SK-N-SH treated with all-trans-retinoic acid at 6 μM for 48 hours (cell line): Measurements from ENCODE around the gene TEKT2.

ENCODE experiments used
- BACH2 ChIP-seq: fragments of 250-450 bp; sonication (Bioruptor Pico); IDR thresholded peaks from 2 replicates; pipeline ENCODE4 v1.9.0; 2021; ENCODE audit warnings: mild to moderate bottlenecking, borderline replicate concordance
- CSDC2 ChIP-seq: fragments of 250-450 bp; sonication (Bioruptor Pico); IDR thresholded peaks from 2 replicates; pipeline ENCODE4 v1.5.0; 2020; ENCODE audit warnings: mild to moderate bottlenecking, moderate library complexity
- ESRRG ChIP-seq: fragments of 250-450 bp; sonication (Bioruptor Pico); IDR thresholded peaks from 2 replicates; pipeline ENCODE4 v1.6.1; 2021; ENCODE audit warnings: mild to moderate bottlenecking
- GLIS3 ChIP-seq: fragments of 250-450 bp; sonication (Bioruptor Pico); IDR thresholded peaks from 2 replicates; pipeline ENCODE4 v1.5.0; 2020; ENCODE audit warnings: mild to moderate bottlenecking, moderate library complexity
- ISL1 ChIP-seq: fragments of 250-450 bp; sonication (Bioruptor Pico); IDR thresholded peaks from 2 replicates; pipeline ENCODE4 v2.1.2; 2022; ENCODE audit warnings: mild to moderate bottlenecking, moderate library complexity
- OSR1 ChIP-seq: fragments of 250-450 bp; sonication (Bioruptor Pico); IDR thresholded peaks from 2 replicates; pipeline ENCODE4 v1.8.0; 2022; ENCODE audit warnings: moderate library complexity, mild to moderate bottlenecking, inconsistent platforms
- PPARA ChIP-seq: fragments of 250-450 bp; sonication (Bioruptor Pico); IDR thresholded peaks from 2 replicates; pipeline ENCODE4 v1.5.0; 2020; ENCODE audit warnings: mild to moderate bottlenecking, borderline replicate concordance
- RARB ChIP-seq: fragments of 250-450 bp; sonication (Bioruptor Pico); IDR thresholded peaks from 2 replicates; pipeline ENCODE4 v1.8.0; 2021; ENCODE audit warnings: mild to moderate bottlenecking, moderate library complexity
- SNAI2 ChIP-seq: fragments of 250-450 bp; sonication (Bioruptor Pico); IDR thresholded peaks from 2 replicates; pipeline ENCODE4 v1.5.0; 2020; ENCODE audit warnings: mild to moderate bottlenecking, moderate library complexity
- TCF4 ChIP-seq: fragments of 250-450 bp; sonication (Bioruptor Pico); IDR thresholded peaks from 2 replicates; pipeline ENCODE4 v1.8.0; 2021; ENCODE audit warnings: mild to moderate bottlenecking, moderate library complexity, borderline replicate concordance
- TOX ChIP-seq: fragments of 250-450 bp; sonication (Bioruptor Pico); IDR thresholded peaks from 2 replicates; pipeline ENCODE4 v1.8.0; 2021; ENCODE audit warnings: mild to moderate bottlenecking, moderate library complexity, borderline replicate concordance
- ZFP3 ChIP-seq: fragments of 250-450 bp; sonication (Bioruptor Pico); IDR thresholded peaks from 2 replicates; pipeline ENCODE4 v1.5.0; 2020; ENCODE audit warnings: mild to moderate bottlenecking, moderate library complexity
- ZNF565 ChIP-seq: fragments of 450-650 bp; formaldehyde crosslinking; conservative IDR thresholded peaks from 2 replicates; pipeline ENCODE4 v1.5.0; 2020; ENCODE audit warnings: low read depth, mild to moderate bottlenecking, moderate library complexity
- TF ChIP-seq, protein P1 (sequence below): fragments of 250-450 bp; sonication (Bioruptor Pico); IDR thresholded peaks from 2 replicates; pipeline ENCODE4 v1.5.1; 2020; ENCODE audit warnings: low read depth, mild to moderate bottlenecking, moderate library complexity

DNA sequence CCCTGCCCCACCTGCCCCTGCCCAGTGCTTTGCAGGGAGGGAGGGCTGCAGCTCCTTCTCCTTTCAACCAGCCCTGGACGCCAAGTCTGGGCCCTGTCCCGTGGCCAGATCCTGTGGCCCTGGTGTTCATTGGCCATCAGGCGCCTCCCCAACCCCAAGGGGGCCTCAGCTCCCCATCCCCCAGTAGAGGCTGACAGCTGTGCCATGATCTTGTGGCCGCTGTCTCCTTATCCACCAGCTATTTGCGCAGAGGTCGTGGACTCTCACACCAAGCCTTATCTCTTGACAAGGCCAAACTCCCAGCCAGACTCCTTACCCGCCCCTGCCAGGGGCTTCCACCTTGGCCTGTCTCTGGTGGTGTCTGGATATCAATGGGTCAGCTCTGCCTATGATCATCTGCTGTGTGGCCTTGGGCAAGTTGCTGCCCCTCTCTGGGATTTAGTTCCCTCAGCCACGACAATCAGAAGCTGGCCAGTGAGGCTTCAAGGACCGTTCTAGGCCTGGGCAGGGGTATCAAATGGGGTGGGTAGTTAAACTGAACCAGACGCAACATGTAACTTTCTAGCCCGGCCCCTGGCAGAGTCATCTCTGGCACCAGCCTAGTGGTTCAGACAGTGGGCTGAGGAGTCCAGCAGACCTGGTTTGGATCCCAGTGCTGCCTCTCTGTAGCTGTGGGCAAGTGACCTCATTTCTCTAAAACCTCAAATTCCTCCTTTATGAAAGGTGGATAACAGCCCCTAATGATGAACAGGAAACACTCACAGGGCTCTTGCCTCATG lies 44.4 kb downstream of the TEKT2 start:
- no peak for TF ChIP-seq ISL1 (CRISPR knock-in tag)
- no peak for TF ChIP-seq PPARA (CRISPR knock-in tag)
- TF ChIP-seq ZFP3 (CRISPR knock-in tag), result no peak
- no peak for TF ChIP-seq SNAI2
- TF ChIP-seq GLIS3, result no peak
- TF ChIP-seq ZNF565 (CRISPR knock-in tag), result no peak
- no peak for TF ChIP-seq RARB (CRISPR knock-in tag)
- TF ChIP-seq TOX (CRISPR knock-in tag), result no peak
- TF ChIP-seq CSDC2 (CRISPR knock-in tag), result no peak
- TF ChIP-seq, protein P1, sequence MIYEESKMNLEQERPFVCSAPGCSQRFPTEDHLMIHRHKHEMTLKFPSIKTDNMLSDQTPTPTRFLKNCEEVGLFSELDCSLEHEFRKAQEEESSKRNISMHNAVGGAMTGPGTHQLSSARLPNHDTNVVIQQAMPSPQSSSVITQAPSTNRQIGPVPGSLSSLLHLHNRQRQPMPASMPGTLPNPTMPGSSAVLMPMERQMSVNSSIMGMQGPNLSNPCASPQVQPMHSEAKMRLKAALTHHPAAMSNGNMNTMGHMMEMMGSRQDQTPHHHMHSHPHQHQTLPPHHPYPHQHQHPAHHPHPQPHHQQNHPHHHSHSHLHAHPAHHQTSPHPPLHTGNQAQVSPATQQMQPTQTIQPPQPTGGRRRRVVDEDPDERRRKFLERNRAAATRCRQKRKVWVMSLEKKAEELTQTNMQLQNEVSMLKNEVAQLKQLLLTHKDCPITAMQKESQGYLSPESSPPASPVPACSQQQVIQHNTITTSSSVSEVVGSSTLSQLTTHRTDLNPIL (CRISPR knock-in tag), result no peak
- no peak for TF ChIP-seq BACH2 (CRISPR knock-in tag)
- TF ChIP-seq ESRRG (CRISPR knock-in tag), result no peak
- TF ChIP-seq OSR1 (CRISPR knock-in tag), result no peak
- TF ChIP-seq TCF4 (CRISPR knock-in tag), result no peak
